ENCODE results near the gene TCF25.
"Not testable (repeated sequence)": the region's sequence is repeated elsewhere in the genome, so short reads cannot be mapped to it uniquely, and the experiment has no call there.

The TCF25 gene, protein sequence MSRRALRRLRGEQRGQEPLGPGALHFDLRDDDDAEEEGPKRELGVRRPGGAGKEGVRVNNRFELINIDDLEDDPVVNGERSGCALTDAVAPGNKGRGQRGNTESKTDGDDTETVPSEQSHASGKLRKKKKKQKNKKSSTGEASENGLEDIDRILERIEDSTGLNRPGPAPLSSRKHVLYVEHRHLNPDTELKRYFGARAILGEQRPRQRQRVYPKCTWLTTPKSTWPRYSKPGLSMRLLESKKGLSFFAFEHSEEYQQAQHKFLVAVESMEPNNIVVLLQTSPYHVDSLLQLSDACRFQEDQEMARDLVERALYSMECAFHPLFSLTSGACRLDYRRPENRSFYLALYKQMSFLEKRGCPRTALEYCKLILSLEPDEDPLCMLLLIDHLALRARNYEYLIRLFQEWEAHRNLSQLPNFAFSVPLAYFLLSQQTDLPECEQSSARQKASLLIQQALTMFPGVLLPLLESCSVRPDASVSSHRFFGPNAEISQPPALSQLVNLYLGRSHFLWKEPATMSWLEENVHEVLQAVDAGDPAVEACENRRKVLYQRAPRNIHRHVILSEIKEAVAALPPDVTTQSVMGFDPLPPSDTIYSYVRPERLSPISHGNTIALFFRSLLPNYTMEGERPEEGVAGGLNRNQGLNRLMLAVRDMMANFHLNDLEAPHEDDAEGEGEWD

DNA sequence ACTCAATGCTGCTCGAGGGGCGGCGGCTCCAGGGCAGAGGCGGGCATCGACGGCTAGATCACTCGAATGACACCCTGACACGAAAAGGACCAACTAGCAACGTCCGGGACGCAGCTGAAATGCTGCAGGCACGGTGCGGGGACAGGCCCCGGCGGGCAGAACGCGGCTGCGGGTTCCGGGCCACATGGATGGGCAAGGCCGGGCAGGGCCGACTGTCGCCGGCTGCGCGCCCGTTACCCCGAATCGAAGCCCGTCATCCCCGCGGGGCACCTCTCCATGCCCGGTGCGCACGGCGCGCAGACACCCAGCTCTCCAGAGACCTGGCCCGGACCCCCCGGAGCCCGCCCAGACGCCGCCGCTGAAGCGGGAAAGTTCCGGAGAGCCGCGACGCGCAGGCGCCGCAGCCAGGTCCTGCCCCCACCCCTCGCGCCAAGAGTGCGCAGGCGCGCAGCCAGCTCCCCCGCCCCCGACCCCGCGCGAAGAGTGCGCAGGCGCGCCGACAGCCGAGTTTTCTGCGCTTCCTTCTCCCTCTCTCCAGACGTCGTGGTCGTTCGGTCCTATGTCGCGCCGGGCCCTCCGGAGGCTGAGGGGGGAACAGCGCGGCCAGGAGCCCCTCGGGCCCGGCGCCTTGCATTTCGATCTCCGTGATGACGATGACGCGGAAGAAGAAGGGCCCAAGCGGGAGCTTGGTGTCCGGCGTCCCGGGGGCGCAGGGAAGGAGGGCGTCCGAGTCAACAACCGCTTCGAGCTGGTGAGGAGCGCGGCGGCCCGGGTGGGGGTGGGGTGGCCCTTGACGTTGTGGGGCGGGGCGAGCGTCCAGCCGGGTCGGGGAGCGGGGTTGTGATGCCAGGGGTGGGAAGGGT is at the start of gene TCF25:
TCF25 (plus strand) TSS at position 484 of the 863 bp plus-strand sequence; CDS start at position 560, 76 bp downstream.
- DNase-seq: peak; percentile 84 to 88

DNA sequence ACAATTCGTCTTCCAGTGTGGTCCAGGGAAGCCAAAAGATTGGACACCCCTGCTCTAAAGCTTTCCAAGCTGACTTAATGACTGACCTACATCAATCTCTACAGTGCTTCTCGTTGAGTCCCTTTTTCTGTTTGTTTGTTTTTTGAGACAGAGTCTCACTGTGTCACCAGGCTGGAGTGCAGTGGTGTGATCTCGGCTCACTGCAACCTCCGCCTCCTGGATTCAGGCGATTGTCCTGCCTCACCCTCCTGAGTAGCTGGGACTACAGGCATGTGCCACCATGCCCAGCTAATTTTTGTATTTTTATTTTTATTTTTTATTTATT is 49.6 kb upstream of the TCF25 start:
- not testable (repeated sequence) for DNase-seq

DNA sequence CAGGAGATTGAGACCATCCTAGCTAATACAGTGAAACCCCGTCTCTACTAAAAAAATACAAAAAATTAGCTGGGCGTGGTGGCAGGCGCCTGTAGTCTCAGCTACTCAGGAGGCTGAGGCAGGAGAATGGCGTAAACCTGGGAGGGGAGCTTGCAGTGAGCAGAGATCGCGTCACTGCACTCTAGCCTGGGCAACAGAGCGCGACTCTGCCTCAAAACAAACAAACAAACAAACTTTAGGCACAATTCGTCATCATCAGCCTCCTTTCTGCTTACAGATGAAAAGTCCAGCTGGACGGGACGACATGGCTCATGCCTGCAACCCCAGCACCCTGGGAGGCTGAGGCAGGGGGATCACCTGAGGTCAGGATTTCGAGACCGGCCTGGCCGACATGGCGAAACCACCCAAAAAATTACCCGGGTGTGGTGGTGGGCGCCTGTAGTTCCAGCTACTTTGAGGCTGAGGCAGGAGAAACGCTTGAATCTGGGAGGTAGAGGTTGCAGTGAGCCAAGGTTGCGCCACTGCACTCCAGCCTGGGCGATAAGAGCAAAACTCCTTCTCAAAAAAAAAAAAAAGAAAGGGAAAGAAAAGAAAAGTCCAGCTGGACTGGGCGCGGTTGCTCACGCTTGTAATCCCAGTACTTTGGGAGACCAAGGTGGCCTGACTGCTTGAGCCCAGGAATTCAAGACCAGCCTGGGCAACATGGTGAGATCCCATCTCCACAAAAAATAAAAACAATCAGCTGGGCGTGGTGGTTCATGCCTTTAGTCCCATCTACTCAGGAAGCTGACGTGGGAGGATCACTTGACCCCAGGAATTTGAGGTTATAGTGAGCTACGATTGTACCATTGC is 46.6 kb upstream of the TCF25 start:
- DNase-seq: no peak

DNA sequence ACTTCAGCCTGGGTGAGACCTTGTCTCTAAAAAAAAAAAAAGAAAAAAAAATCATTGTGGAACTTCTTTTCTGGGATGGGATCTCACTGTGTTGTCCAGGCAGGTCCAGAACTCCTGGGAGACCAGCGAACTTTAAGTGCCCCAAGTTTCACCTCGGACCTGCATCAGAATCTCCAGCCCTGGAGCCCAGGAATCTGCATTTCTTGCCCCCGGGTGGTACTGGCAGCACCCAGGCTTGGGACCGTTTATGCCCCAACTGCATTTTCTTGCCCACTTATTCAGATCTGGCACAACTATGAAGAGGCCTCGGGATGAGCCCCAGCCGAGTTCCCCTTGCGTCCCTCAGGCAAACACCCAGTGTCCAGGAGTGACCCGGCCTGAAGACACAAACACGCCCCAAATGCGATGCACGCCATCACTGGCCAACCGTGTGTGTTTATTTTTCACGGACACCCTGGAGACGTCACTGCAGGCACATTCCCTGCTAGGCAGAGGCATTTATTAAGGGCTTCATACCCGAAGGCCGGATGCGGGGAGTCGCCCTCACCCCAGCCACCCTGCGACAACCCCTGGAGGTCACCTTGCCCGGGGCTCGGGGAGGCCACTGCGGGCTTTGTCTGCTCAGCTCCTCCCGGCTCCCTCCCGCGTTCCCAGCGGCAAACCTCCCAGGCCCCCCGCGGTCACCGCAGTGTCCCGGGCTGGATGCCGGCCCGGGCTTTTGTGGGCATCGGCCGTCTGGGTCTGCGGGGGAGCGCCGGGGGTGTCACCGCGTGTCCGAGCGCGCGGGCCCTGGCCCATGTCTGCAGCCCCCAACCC is 45.8 kb upstream of the TCF25 start:
- DNase-seq: no peak

DNA sequence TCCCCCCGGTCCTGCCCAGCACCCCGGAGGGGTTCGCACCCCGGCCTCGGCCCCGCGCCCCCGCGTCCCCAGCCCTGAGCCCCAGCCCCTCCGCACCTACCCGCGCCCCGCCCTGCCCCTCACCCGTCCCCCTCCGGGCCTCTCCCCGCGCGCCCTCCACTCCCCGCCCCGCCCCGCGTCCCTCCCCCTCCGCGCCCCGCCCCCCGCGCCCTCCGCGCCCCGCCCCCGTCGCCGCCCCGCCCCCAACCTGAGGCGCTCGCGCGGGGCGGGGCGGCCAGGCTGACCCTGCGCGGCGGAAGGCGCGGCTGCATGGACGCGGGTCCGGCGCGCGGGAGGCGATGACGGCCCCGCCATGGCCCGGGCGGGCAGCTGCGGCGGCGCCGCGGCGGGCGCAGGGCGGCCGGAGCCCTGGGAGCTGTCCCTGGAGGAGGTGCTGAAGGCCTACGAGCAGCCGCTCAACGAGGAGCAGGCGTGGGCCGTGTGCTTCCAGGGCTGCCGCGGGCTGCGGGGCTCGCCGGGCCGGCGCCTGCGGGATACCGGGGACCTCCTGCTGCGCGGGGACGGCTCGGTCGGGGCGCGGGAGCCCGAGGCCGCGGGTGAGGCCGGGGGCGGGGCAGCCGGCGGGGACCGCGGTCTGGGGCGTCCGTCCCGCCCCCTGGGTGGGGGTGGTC is 45.1 kb upstream of the TCF25 start, which contains the start of gene SPIRE2:
SPIRE2 (plus strand) TSS at position 277 of the 671 bp plus-strand sequence; CDS start at position 353, 76 bp downstream.
- peak; percentile 52 to 67 for DNase-seq

DNA sequence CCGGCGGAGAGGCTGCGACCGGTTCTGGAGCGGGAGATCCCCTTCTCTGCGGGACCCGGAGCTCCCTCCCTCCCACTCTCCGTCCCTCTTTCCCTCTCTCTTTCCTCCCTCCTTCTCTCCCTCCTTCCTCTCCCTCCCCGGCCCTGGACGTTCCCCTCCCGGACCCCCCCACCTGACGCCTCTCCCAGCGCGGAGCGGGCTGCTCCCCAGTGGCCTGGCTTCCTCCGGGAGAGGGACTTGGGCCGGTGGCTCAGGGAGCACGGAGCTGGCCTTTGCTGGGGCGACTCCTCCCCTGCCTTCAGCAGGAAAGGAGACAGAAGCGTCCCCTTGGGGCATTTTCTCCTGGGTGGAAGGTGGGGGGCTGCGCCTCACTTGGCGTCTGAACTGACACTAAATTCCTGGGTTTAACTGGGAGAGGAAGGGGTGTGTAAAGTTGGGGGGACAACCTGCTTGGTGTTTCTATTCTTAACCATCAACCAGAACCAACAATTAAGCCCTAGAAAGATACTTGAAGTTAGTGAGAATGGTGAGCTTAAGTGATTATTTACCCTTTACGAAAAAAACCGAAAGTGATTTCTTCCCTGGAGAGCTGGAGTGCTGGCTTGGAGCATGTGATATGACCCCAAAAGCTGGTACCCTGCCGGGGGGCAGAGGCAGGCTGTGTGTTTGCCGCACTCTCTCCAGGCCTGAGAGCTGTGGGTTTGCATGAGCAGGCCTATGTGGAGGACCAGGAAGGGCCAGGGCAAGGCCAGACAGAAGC is 44.3 kb upstream of the TCF25 start:
- DNase-seq: no peak

DNA sequence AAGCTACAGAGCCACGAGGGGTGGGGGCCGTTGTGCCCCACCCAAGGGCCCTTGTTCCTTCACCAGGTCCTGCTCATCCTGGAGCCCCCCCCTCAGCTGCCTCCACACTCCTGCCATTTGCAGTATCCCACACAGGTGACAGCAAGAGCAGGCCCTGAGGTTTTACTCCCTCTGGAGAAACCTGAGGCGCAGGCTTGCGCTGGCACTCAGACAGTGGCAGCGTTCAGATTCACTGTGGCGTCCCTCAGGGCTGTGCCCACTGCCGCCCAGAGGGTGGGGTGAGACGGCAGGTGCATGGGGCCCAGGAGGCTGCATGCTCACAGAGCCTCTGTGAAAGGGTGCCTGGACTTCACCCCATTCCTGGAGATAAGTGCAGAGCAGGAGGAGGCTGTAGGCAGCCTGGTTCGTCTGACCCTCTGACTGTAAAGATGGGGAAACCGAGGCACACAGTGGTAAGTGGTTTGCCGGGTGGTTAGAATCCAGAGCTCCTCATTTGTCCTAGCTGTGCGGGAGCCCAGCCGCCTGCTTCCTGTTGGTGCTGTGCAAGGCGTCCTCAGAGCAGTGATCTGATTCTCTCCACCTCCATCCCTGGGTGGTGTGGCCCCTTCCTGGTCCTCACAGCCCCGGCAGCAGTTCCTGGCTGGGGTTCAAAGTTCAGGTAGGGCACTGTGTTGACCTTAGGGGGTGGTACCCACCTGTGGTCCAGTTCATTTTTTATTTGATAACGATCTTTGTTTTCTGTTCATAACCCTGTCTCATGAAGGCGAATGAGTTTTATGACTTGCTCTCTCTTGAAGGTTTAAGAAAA is 43.6 kb upstream of the TCF25 start:
- DNase-seq: no peak

DNA sequence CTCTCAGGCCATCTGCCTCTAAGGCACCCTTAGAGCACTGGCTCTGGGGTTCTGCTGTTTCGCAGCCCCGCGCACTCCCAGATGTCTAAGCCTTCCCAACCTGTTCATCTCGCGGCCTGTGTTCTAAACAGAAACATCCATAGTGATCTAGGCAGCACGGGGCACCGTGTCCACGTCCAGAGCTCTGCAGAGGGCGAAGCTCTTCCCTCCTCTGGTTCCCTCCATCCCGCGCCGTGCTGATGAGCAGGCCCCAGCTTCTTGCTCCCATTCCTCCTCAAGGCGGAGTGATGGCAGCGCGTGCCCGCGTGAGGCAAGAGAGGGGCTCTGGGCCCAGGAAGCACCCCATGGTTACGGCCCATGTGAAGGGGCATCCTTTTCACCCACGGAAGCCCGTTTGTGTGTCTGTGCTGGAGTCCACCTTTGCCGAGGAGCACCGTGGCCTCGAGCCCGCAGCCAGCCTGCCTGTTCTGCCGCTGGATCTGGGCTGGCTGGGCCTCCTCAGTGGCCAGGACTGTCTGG is 41.5 kb upstream of the TCF25 start:
- DNase-seq: no peak

DNA sequence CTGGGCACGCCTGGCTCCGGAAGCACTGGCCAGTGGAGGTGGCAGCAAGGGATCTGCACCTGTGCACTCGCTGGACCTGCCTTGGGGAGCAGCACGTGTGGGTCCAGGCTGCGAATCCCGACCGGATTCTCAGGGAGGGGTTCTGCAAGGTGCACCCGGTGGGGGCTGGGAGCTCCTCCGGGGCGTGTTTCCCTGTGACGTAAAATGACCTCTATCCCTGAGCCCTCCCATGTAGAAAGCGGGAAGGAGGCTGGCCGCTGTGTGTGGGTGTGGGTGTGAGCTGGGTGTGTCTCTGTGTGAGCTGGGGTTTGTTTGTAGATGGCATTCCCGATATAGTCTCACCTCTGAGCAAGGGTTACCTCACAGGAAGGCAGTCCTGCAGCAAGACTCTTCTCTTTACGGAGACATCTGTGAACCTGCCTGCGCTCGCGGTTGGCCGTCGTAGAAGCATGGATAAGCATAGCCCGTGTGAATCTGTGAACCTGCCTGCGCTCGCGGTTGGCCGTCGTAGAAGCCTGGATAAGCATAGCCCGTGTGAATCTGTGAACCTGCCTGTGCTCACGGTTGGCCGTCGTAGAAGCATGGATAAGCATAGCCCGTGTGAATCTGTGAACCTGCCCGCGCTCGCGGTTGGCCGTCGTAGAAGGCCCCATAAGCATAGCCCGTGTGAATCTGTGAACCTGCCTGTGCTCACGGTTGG is 39.6 kb upstream of the TCF25 start:
- not testable (repeated sequence) for DNase-seq

DNA sequence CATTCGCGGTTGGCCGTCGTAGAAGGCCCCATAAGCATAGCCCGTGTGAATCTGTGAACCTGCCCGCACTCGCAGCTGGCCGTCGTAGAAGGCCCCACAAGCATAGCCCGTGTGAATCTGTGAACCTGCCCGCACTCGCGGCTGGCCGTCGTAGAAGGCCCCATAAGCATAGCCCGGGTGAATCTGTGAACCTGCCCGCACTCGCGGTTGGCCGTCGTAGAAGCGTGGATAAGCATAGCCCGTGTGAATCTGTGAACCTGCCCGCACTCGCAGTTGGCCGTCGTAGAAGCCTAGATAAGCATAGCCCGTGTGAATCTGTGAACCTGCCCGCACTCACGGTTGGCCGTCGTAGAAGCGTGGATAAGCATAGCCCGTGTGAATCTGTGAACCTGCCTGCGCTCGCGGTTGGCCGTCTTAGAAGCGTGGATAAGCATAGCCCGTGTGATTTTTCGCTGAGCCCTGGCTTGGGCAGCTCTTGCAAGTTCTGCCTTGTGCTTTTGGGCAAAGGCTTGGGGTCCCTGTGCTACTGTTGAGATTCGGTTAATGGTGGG is 38.5 kb upstream of the TCF25 start:
- DNase-seq: not testable (repeated sequence)

DNA sequence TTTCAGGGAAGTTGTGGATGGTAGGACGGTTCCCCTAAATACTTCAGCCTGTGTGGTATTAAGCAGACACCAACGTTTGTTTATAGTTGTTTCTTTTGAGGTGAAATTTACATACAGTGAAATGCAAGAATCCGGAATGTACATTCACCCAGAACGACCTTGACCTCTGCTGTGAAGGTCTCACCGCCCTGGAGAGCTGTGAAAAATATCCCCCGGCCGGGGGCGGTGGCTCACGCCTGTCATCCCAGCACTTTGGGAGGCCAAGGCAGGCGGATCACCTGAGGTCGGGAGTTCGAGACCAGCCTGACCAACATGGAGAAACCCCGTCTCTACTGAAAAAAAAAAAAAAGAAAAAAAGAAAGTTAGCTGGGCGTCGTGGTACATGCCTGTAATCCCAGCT is 36.9 kb upstream of the TCF25 start:
- not testable (repeated sequence) for DNase-seq

DNA sequence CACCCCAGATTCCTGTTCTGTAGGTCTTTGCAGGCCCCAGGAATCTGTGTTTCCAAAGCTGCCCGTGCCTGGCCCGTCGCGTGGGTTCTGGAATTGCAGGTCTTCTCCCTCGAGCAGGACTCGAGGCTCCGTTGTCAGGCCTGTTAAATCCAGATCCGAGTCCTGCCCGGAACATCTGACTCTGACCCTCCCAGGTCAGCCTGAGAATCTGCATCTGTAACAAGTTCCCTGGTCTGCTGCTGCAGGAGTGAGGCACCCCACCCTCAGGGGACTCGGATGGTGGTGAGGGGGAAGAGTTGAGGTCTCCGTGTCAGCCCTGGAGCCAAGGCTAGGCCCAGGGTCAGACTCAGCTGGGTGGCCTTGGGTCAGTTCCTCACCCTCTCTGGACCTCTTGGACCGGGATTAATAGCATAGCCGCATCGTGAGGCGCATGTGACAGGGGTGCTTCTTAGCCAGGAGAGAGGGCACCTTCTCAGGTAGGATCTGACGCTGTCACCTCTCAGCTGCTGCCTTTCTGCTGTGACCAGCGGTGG is 36.3 kb upstream of the TCF25 start:
- no peak for DNase-seq

DNA sequence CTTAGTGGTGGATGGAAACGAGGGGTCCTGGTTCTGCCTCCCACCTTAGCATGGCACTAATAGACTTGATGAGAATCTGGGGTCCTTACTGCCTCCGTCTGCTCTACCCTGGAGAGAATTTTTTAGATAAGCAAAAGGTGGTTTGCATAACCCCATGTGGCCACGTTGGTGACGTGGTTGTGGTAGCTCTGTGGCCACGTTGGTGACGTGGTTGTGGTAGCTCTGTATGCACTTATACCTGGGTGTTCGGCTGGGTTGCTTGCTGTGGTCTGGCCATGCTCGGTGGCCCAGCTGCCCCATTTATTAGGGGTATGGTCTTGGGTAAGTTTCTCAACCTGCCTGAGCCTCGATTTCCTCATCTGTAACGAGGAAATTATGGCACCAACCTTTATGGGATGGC is 32.1 kb upstream of the TCF25 start:
- no peak for DNase-seq

DNA sequence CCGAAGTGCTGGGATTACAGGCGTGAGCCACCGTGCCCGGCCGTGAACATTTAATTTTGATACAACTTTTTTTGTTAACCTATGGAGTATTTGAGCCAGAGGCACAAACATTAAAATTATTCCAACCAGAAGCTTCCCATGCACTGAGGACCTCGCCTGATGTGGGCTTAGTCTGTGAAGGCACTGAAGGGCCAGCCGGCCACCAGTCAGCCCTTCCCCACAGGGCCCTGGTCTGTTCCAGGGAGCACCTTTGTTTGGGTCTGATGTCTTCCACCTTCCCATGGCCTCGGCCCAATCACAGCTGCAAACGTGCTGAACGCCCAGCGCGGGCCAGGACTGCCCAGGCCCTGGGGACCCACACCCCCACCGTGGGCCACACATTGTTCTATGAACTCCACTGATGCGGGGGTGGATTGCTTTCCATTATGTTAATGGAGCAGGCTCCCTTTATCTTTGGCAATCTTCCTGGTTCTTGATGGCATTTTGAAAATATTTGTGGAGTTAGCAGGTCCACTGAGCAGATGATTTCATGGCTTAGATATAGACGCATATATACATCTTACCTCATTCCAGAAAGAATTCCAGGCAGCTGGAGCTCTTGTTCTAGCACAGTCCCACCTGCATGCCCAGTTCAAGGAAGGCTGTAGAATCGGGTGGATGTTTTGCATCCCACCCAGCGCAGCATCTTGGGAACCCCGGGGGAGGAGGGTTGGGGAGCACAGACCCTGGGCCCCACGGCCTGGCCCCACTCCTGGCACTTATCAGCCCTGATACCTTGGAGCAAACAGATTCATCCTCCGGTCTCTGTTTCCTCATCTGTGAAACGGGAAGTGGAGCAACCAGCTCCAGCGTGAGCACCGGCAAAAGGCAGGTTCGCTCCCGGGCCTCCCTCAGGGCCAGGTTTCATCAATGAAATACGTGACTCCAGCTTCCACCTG is 30.7 kb upstream of the TCF25 start:
- no peak for DNase-seq

DNA sequence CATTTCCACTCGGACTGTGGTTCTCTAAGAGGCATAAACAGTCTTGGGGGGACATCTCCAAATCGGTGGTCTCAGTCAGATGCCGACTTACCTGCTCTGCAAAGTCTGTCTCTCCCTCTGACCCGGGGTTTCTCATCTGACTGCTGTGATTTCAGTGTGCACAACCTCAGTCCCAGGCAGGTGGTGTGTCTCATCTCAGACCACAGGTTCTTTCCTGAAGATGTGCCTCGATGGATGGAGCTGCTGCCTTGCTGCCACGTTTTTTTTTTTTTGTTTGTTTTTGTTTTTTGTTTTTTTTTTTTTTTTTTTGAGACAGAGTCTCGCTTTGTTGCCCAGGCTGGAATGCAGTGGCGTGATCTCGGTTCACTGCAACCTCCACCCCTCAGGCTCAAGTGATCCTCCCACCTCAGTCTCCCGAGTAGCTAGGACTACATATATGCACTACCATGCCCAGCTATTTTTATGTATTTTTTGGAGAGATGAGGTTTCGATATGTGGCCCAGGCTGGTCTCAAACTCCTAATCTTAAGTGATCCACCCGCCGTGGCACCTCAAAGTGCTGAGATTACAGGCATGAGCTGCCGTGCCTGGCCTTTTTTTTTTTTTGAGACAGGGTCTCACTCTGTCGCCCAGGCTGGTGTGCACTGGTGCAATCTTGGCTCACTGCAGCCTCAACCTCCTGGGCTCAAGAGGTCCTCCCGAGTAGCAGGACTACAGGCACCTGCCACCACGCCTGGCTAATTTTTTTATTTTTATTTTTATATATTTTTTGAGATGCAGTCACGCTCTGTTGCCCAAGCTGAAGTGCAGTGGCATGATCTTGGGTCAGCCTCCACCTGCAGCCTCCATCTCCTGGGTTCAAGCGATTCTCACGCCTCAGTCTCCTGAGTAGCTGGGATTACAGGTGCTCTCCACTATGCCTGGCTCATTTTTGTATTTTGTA is 29.7 kb upstream of the TCF25 start:
- DNase-seq: no peak
